A549 (cell line): ENCODE results near the gene UCKL1.

Source experiments
- CBX8 ChIP-seq: fragments of 200-600 bp; sonication (generic); IDR thresholded peaks from 2 replicates; pipeline ENCODE4 v1.6.1; 2016
- EHMT2 ChIP-seq: fragments of 200-600 bp; sonication (generic); IDR thresholded peaks from 2 replicates; pipeline ENCODE4 v1.6.1; 2016; ENCODE audit warnings: antibody characterized with exemption, low read depth, mild to moderate bottlenecking, moderate library complexity
- EP300 ChIP-seq, 2 experiments: fragments of >200 bp; sonication (Bioruptor Twin); formaldehyde crosslinking; IDR thresholded peaks; 2 replicates in 1 of 2; 3 replicates in 1 of 2; pipeline ENCODE4 v1.6.1; 2016 to 2017
- ESRRA ChIP-seq: fragments of 150-350 bp; IDR thresholded peaks from 2 replicates; pipeline ENCODE4 v1.6.1; 2014; ENCODE audit warnings: mild to moderate bottlenecking, low read length, borderline replicate concordance
- KDM5A ChIP-seq: fragments of 200-600 bp; sonication (generic); IDR thresholded peaks from 2 replicates; pipeline ENCODE4 v1.6.1; 2016; ENCODE audit warnings: antibody characterized with exemption, mild to moderate bottlenecking
- MAFK ChIP-seq: fragments of 450-650 bp; IDR thresholded peaks from 2 replicates; pipeline ENCODE4 v1.6.1; 2014; ENCODE audit not compliant: partially characterized antibody
- POLR2A ChIP-seq: IDR thresholded peaks from 2 replicates; pipeline ENCODE4 v1.6.1; 2012; ENCODE audit warnings: mild to moderate bottlenecking, low read length
- RCOR1 ChIP-seq: fragments of 150-350 bp; IDR thresholded peaks from 2 replicates; pipeline ENCODE4 v1.6.1; 2014; ENCODE audit warnings: antibody characterized with exemption, low read length, low read depth
- RFX5 ChIP-seq: fragments of 450-650 bp; IDR thresholded peaks from 2 replicates; pipeline ENCODE4 v1.7.1; 2014; ENCODE audit warnings: antibody characterized with exemption, mild to moderate bottlenecking, moderate library complexity
- ZNF302 ChIP-seq: fragments of 250-450 bp; sonication (Bioruptor Pico); IDR thresholded peaks from 2 replicates; pipeline ENCODE4 v1.9.0; 2021; ENCODE audit warnings: inconsistent platforms, mild to moderate bottlenecking, moderate library complexity
- TF ChIP-seq, protein P1 (sequence below): fragments of >200 bp; sonication (Bioruptor Twin); formaldehyde crosslinking; IDR thresholded peaks from 3 replicates; pipeline ENCODE4 v1.5.1; 2016
- TF ChIP-seq, protein P2 (sequence below): fragments of 150-350 bp; IDR thresholded peaks from 2 replicates; pipeline ENCODE4 v1.6.1; 2014; ENCODE audit warnings: low read depth, mild to moderate bottlenecking, low read length
- TF ChIP-seq, protein P3 (sequence below): fragments of 250-450 bp; sonication (Bioruptor Pico); IDR thresholded peaks from 2 replicates; pipeline ENCODE4 v1.5.0; 2021; ENCODE audit warnings: mild to moderate bottlenecking, moderate library complexity, borderline replicate concordance

GRCh38 chr20:63950701-63951397 is 5.4 kb downstream of the UCKL1 start:
- no peak for TF ChIP-seq ZNF302 (CRISPR knock-in tag)
- TF ChIP-seq, protein P1, sequence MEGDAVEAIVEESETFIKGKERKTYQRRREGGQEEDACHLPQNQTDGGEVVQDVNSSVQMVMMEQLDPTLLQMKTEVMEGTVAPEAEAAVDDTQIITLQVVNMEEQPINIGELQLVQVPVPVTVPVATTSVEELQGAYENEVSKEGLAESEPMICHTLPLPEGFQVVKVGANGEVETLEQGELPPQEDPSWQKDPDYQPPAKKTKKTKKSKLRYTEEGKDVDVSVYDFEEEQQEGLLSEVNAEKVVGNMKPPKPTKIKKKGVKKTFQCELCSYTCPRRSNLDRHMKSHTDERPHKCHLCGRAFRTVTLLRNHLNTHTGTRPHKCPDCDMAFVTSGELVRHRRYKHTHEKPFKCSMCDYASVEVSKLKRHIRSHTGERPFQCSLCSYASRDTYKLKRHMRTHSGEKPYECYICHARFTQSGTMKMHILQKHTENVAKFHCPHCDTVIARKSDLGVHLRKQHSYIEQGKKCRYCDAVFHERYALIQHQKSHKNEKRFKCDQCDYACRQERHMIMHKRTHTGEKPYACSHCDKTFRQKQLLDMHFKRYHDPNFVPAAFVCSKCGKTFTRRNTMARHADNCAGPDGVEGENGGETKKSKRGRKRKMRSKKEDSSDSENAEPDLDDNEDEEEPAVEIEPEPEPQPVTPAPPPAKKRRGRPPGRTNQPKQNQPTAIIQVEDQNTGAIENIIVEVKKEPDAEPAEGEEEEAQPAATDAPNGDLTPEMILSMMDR, result no peak
- TF ChIP-seq RCOR1, result no peak
- TF ChIP-seq POLR2A, result no peak
- no peak for TF ChIP-seq CBX8
- no peak for TF ChIP-seq ESRRA
- TF ChIP-seq, protein P2, sequence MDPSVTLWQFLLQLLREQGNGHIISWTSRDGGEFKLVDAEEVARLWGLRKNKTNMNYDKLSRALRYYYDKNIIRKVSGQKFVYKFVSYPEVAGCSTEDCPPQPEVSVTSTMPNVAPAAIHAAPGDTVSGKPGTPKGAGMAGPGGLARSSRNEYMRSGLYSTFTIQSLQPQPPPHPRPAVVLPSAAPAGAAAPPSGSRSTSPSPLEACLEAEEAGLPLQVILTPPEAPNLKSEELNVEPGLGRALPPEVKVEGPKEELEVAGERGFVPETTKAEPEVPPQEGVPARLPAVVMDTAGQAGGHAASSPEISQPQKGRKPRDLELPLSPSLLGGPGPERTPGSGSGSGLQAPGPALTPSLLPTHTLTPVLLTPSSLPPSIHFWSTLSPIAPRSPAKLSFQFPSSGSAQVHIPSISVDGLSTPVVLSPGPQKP, result no peak
- no peak for TF ChIP-seq MAFK
- TF ChIP-seq EP300 (IDR thresholded peaks at IDR 0.05), result no peak
- TF ChIP-seq, protein P3, sequence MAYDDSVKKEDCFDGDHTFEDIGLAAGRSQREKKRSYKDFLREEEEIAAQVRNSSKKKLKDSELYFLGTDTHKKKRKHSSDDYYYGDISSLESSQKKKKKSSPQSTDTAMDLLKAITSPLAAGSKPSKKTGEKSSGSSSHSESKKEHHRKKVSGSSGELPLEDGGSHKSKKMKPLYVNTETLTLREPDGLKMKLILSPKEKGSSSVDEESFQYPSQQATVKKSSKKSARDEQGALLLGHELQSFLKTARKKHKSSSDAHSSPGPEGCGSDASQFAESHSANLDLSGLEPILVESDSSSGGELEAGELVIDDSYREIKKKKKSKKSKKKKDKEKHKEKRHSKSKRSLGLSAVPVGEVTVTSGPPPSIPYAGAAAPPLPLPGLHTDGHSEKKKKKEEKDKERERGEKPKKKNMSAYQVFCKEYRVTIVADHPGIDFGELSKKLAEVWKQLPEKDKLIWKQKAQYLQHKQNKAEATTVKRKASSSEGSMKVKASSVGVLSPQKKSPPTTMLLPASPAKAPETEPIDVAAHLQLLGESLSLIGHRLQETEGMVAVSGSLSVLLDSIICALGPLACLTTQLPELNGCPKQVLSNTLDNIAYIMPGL, result no peak
- no peak for TF ChIP-seq RFX5
- no peak for TF ChIP-seq EHMT2
- no peak for TF ChIP-seq KDM5A
